ENCODE measurements around the gene MANEA. TPM values are rescaled to one million over a fixed set of nuclear protein-coding genes. Genes with fewer than 3 reads are reported as not detected.

MANEA gene
- total RNA-seq, 1 experiment from 2014 or later: 4.6 TPM

DNA sequence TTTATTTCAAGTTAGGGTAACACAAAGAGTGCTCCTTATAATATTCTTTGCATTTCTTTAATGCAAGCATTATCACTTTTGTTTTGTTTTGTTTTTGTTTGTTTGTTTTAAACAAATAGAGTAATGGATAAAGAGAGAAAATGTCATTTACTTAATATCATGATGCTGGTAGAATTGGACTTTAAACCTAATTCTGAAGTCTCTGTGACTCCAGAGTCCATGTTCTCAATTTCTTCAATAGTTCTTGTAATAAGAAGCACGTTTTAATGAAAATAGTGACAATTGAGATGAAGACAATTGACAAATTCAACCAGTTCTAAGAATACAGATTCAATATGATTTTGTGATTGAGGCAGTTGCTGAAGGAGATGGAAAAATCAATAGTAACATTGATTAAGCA is 30.3 kb upstream of the MANEA start:
- Histone ChIP-seq H3K79me2 (ENCODE audit: low read length) (no peaks in the 10 kb centered on the region), H3K27ac (ENCODE audit: low read length) (no peak overlapping the region), H3K4me2 (ENCODE audit: low read length) (no peak overlapping the region), H4K20me1 (ENCODE audit: low read length) (no peaks in the 10 kb centered on the region), H3K36me3 (ENCODE audit: low read depth, low read length) (no peaks in the 10 kb centered on the region), H2AFZ (ENCODE audit: low read length) (no peak overlapping the region), H3K9me3 (ENCODE audit: low read length) (no peaks in the 10 kb centered on the region), H3K4me3 (ENCODE audit: low read length) (no peak overlapping the region), H3K9ac (ENCODE audit: low read length) (no peak overlapping the region), H3K9me2 (replicated peaks; ENCODE audit: low read length) (no peaks in the 10 kb centered on the region), H3K27me3 (ENCODE audit: low read length) (no peaks in the 10 kb centered on the region), H3K4me1 (ENCODE audit: insufficient read depth, low read length) (no peaks in the 10 kb centered on the region), H3F3A (ENCODE audit: low read length, unreplicated experiment) (no peaks in the 10 kb centered on the region)
- DNase-seq (no peak), ATAC-seq (no peak)
- ChIA-PET POLR2A (ENCODE audit: unreplicated experiment) (no interaction called here), CTCF (no interaction called here)
- BruUV-seq (replicated peaks): no TSS peak
- TF ChIP-seq, protein P1, sequence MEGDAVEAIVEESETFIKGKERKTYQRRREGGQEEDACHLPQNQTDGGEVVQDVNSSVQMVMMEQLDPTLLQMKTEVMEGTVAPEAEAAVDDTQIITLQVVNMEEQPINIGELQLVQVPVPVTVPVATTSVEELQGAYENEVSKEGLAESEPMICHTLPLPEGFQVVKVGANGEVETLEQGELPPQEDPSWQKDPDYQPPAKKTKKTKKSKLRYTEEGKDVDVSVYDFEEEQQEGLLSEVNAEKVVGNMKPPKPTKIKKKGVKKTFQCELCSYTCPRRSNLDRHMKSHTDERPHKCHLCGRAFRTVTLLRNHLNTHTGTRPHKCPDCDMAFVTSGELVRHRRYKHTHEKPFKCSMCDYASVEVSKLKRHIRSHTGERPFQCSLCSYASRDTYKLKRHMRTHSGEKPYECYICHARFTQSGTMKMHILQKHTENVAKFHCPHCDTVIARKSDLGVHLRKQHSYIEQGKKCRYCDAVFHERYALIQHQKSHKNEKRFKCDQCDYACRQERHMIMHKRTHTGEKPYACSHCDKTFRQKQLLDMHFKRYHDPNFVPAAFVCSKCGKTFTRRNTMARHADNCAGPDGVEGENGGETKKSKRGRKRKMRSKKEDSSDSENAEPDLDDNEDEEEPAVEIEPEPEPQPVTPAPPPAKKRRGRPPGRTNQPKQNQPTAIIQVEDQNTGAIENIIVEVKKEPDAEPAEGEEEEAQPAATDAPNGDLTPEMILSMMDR (conservative IDR thresholded peaks at IDR 0.05; ENCODE audit: low read depth, low read length): no peak
- TF ChIP-seq EZH2phosphoT487 (IDR thresholded peaks at IDR 0.05; ENCODE audit: borderline replicate concordance, low read length) (no peak), EZH2 (IDR thresholded peaks at IDR 0.05; ENCODE audit: low read length, unreplicated experiment) (no peak)
- intact Hi-C loops (cut with micrococcal nuclease): no loop called here

DNA sequence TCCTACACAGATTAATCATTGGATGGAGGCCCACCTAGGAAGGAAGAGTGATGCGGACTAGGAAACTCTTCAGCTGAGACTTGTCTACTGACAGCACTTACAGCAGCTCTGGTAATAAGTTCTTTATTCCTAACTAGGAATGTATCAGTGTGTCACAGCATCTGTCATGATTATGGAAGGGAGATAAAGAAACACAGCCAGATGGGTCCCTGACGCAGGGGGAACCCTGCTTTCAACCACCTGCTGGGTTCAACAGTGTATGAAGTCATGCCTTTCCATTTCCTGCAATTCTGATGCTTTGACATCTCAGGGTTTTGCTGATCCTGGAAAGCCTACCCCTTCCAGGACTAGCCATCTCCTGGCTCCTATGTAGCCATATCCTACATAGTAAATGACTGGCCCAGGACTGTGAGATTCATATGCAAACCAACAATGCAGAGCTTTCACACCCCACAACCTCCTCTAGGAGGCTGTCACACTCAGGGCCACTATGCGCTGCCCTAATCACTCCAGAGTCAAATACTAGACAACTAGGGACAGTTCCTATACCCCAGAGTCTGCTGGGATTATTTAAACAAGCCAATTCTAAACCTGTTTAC is 29.0 kb upstream of the MANEA start:
- H3K4me3 ChIP-seq (ENCODE audit: low read length): no peak overlapping the region
- TF ChIP-seq, protein P1 (conservative IDR thresholded peaks at IDR 0.05; ENCODE audit: low read depth, low read length): no peak
- TF ChIP-seq EZH2 (IDR thresholded peaks at IDR 0.05; ENCODE audit: low read length, unreplicated experiment): no peak
- no peak for TF ChIP-seq EZH2phosphoT487 (IDR thresholded peaks at IDR 0.05; ENCODE audit: borderline replicate concordance, low read length)
- CTCF ChIA-PET: no interaction called here
- H3K9me2 ChIP-seq (replicated peaks; ENCODE audit: low read length): no peaks in the 10 kb centered on the region
- no peaks in the 10 kb centered on the region for H3K27me3 ChIP-seq (ENCODE audit: low read length)
- no peak overlapping the region for H3K9ac ChIP-seq (ENCODE audit: low read length)
- no peaks in the 10 kb centered on the region for H3K36me3 ChIP-seq (ENCODE audit: low read depth, low read length)
- intact Hi-C loops (cut with micrococcal nuclease): no loop called here
- H3K79me2 ChIP-seq (ENCODE audit: low read length): no peaks in the 10 kb centered on the region
- ATAC-seq (no peak), DNase-seq (no peak)
- no peaks in the 10 kb centered on the region for H3K4me1 ChIP-seq (ENCODE audit: insufficient read depth, low read length)
- H3K27ac ChIP-seq (ENCODE audit: low read length): no peak overlapping the region
- no TSS peak for BruUV-seq (replicated peaks)
- no peak overlapping the region for H2AFZ ChIP-seq (ENCODE audit: low read length)
- no peak overlapping the region for H3K4me2 ChIP-seq (ENCODE audit: low read length)
- no peaks in the 10 kb centered on the region for H3K9me3 ChIP-seq (ENCODE audit: low read length)
- POLR2A ChIA-PET (ENCODE audit: unreplicated experiment): no interaction called here
- H3F3A ChIP-seq (ENCODE audit: low read length, unreplicated experiment): no peaks in the 10 kb centered on the region
- no peaks in the 10 kb centered on the region for H4K20me1 ChIP-seq (ENCODE audit: low read length)

DNA sequence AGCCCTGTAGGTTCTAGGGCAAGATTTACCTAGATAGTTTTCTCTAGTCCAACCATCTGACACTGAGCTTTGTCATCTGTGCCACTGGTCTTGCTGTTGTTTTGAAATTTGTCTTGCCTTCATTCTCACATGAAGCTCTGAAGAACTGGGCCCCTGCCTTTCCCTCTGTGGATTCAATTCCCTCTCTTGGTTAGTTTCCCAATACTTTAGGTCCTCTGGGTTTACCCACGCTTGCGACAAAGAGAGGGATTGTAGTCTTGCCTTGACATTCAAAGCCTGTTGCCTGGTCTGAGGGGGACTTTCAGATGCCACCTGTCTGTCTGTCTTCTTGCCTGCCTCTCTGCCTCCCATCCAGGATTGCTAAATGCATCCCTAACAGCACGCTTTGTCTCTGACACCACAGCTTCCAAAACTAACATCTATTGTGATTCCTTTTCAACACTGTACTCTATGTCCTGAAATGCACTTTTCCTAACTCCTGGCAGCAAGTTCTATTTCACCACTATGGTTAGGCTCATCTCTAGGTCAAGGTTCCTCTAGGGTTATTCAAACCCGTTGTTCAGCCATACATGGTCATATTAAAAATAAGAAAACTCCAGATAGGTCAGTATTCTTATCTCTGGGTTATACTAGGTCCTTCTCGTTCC is 25.5 kb upstream of the MANEA start:
- TF ChIP-seq, protein P1 (conservative IDR thresholded peaks at IDR 0.05; ENCODE audit: low read depth, low read length): no peak
- TF ChIP-seq EZH2 (IDR thresholded peaks at IDR 0.05; ENCODE audit: low read length, unreplicated experiment) (no peak), EZH2phosphoT487 (IDR thresholded peaks at IDR 0.05; ENCODE audit: borderline replicate concordance, low read length) (no peak)

More for the DNA sequence above, 25.5 kb upstream of the MANEA start:
- Histone ChIP-seq H3K27ac (ENCODE audit: low read length) (no peak overlapping the region), H3K27me3 (ENCODE audit: low read length) (no peaks in the 10 kb centered on the region), H3F3A (ENCODE audit: low read length, unreplicated experiment) (no peaks in the 10 kb centered on the region), H3K4me1 (ENCODE audit: insufficient read depth, low read length) (no peaks in the 10 kb centered on the region), H4K20me1 (ENCODE audit: low read length) (no peaks in the 10 kb centered on the region), H3K79me2 (ENCODE audit: low read length) (no peaks in the 10 kb centered on the region), H3K4me2 (ENCODE audit: low read length) (no peak overlapping the region), H3K9me2 (replicated peaks; ENCODE audit: low read length) (no peaks in the 10 kb centered on the region), H3K9ac (ENCODE audit: low read length) (no peak overlapping the region), H3K4me3 (ENCODE audit: low read length) (no peak overlapping the region), H2AFZ (ENCODE audit: low read length) (no peak overlapping the region), H3K9me3 (ENCODE audit: low read length) (no peaks in the 10 kb centered on the region), H3K36me3 (ENCODE audit: low read depth, low read length) (no peaks in the 10 kb centered on the region)
- CTCF ChIA-PET: no interaction called here
- intact Hi-C loops (cut with micrococcal nuclease): no loop called here
- ATAC-seq (no peak), DNase-seq (no peak)
- no TSS peak for BruUV-seq (replicated peaks)
- POLR2A ChIA-PET (ENCODE audit: unreplicated experiment): no interaction called here

Measured in PC-3 (cell line).